OCI-LY7 (cell line): Measurements from ENCODE around the gene GATA6.

Source experiments
- EZH2phosphoT487 ChIP-seq: fragments of 200-600 bp; sonication (generic); IDR thresholded peaks from 2 replicates; pipeline ENCODE4 v1.6.1; 2018; ENCODE audit warnings: low read depth, borderline replicate concordance, mild to moderate bottlenecking, mixed run types, antibody characterized with exemption, low read length, moderate library complexity, mixed read lengths
- TF ChIP-seq, protein P1 (sequence below): fragments of 200-600 bp; sonication (generic); conservative IDR thresholded peaks from 2 replicates; pipeline ENCODE4 v1.5.1; 2014; ENCODE audit warnings: mild to moderate bottlenecking, antibody characterized with exemption, low read length, moderate library complexity, mixed read lengths

DNA sequence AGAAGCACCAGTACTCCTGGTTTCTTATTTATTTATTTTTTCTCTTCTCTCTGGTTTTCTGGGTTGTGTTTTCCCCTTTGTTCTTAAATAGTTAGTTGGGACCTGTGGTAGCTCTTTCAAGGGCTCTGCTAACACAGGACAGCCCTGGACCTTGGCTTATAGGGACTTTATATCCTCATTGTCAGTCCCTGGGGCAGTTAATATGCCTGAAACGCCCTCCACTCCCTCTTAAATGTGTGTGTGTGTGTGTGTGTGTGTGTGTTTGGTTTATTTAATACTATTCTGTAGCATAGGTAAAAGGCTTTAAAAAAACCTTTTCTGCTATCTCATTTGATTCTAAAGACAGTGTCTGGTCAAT lies 54.6 kb downstream of the GATA6 start:
- TF ChIP-seq, protein P1, sequence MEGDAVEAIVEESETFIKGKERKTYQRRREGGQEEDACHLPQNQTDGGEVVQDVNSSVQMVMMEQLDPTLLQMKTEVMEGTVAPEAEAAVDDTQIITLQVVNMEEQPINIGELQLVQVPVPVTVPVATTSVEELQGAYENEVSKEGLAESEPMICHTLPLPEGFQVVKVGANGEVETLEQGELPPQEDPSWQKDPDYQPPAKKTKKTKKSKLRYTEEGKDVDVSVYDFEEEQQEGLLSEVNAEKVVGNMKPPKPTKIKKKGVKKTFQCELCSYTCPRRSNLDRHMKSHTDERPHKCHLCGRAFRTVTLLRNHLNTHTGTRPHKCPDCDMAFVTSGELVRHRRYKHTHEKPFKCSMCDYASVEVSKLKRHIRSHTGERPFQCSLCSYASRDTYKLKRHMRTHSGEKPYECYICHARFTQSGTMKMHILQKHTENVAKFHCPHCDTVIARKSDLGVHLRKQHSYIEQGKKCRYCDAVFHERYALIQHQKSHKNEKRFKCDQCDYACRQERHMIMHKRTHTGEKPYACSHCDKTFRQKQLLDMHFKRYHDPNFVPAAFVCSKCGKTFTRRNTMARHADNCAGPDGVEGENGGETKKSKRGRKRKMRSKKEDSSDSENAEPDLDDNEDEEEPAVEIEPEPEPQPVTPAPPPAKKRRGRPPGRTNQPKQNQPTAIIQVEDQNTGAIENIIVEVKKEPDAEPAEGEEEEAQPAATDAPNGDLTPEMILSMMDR, result no peak
- no peak for TF ChIP-seq EZH2phosphoT487
